Muscle of leg (tissue), 11 donors: ENCODE results near the gene SELENOW. TPM values are rescaled to one million over a fixed set of nuclear protein-coding genes. Genes with fewer than 3 reads are reported as not detected.
A peak's percentile ranks its signal among the peaks of the same experiment; 100 is the strongest.
"Not testable (repeated sequence)": the region's sequence is repeated elsewhere in the genome, so short reads cannot be mapped to it uniquely, and the experiment has no call there.

Experiments
- DNase-seq: peaks from one replicate; pipeline ENCODE4 v3.0.0; 2013
- H3K27ac ChIP-seq: one replicate; pipeline ENCODE4 v1.5.1; 2013; ENCODE audit warnings: mild to moderate bottlenecking, low read length, control low read depth
- H3K27me3 ChIP-seq: one replicate; pipeline ENCODE4 v1.6.1; 2013; ENCODE audit warnings: low read length; ENCODE audit not compliant: control insufficient read depth, insufficient read depth
- H3K36me3 ChIP-seq: one replicate; pipeline ENCODE4 v1.6.1; 2013; ENCODE audit warnings: low read length; ENCODE audit not compliant: control insufficient read depth, insufficient read depth
- H3K4me1 ChIP-seq: one replicate; pipeline ENCODE4 v1.6.1; 2013; ENCODE audit warnings: low read length; ENCODE audit not compliant: control insufficient read depth, insufficient read depth
- H3K4me3 ChIP-seq: one replicate; pipeline ENCODE4 v1.5.1; 2013; ENCODE audit warnings: low read length, control low read depth
- H3K9me3 ChIP-seq: replicated peaks from 2 replicates; pipeline ENCODE4 v1.6.1; 2013; ENCODE audit warnings: low read depth, low read length; ENCODE audit not compliant: control insufficient read depth
- WGBS: methylation state at CpG from one replicate; pipeline ENCODE4 v1.1.5; 2013; ENCODE audit warnings: missing lambda C conversion rate; ENCODE audit not compliant: insufficient coverage; 5-methylcytosine and 5-hydroxymethylcytosine counted together
- polyA plus RNA-seq, 8 donors: library from polyadenylated mRNA; unstranded; fragments of 120-200 nt; gene quantifications; one replicate each; pipeline versions ENCODE4 v1.2.1 to v1.2.3, GENCODE V29; 2013; ENCODE audit warnings: inconsistent platforms in 1 of 8, low replicate concordance in 1 of 8; ENCODE audit not compliant: insufficient read length in 8 of 8, insufficient read depth in 1 of 8
- total RNA-seq: library from RNA; stranded (reverse); fragments of 120-200 nt; gene quantifications from one replicate; pipeline ENCODE4 v1.2.4, GENCODE V29; 2013

The SELENOW gene
- total and polyA plus RNA-seq, 9 donors: 688 to 1,360 (median 886) TPM

DNA sequence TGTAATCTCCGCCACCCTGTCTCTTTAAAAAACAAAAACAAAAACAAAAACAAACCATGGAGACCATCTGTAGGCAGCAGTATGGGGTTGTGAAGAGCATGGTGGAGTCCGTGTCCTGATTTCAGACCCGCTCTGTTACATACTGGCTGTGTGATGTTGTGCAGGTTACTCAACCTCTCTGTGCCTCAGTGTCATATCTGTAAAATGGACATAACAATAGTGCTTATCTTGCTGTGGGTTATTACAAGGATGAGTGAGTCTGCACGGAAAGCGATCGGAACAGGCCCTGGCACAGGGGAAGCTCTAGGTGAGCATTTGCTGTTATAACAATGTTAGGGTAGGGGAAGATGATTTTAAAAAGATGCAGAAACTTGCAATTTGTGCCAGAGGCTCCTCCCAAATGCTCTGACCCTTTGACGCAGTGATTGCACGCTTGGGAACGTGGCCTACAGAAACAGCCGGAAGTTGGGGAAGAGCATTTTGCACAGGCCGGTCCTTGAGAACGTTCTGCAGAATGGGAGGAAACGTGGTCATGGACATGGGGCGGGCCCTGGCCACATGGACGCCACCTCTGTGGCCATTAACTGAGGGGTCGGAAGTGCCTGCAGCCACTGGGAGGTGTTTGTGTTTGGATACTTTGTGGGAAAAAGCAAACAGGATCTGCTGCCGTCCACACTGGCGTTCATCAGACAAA, 15.7 kb upstream of the SELENOW start:
- WGBS: 53% methylated on average over 13 of the region's 18 CpGs
- peak; percentile 74 for DNase-seq

DNA sequence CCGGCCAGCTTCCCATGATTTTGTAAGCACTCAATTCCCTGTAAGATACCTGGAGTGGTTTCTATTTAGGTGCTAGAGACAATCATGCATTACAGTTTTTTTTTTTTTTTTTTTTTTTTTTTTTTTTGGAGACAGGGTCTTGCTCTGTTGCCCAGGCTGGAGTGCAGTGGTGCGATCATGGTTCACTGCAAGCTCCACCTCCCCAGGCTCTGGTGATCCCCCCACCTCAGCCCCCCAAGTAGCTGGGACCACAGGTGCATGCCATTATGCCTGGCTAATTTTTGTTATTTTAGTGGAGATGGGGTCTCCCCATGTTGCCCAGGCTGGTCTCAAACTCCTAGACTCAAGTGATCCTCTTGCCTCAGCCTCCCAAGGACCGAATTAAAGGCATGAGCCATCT, 13.8 kb upstream of the SELENOW start:
- not testable (repeated sequence) for H3K9me3 ChIP-seq, DNase-seq, H3K27ac ChIP-seq, H3K36me3 ChIP-seq, H3K4me3 ChIP-seq, H3K4me1 ChIP-seq, H3K27me3 ChIP-seq
- WGBS: no CpG with 5 or more reads among the region's 3 CpGs

More for the DNA sequence above, 15.7 kb upstream of the SELENOW start:
- H3K36me3 ChIP-seq: peaks cover 14% of the 10 kb centered on the region
- no peaks in the 10 kb centered on the region for H3K9me3 ChIP-seq
- H3K4me3 ChIP-seq: no peak overlapping the region
- no peaks in the 10 kb centered on the region for H3K27me3 ChIP-seq
- H3K4me1 ChIP-seq: peaks cover 9% of the 10 kb centered on the region
- peak overlapping the region; percentile 20 for H3K27ac ChIP-seq

DNA sequence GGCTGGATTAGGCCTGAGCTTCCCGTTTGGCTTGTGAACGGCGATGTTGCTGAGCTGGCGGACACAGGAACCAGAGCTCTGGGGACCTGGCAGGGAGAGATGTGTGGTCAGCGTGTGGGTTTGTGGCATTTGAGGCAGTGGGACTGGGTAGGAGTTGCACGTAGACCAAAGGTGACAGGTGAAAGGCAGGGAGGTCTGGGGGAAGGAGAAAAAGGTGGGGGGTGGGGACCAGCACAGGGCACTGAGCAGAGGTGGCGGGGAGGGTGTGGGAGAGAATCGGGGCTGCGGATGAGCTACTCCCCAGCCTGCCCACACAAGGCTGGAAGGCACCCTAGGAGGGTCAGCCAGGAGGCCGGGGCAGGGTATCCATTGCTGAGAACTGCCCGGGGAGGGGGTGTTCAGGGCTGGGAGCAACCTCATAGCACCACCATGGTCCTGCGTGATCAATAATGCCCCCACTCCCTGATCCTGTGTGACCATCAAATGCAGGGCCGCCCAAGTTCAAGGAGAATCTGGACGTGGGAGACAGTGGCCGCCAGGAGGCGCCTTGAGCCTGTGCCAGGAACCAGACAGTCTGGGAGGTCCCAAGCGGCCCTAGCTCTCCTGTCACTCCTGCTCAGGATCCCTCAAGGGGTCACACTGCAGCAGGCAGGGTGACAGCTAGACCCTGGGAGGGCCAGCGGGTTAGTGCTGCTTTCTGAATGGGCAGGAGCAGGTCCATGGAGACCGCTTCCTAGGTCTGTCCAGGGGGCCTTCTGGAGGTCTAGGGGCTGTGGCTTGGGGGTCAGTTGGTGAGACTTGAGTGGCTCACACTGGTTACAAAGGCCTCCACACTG, 12.8 kb upstream of the SELENOW start:
- no peaks in the 10 kb centered on the region for H3K9me3 ChIP-seq
- peak; percentile 60 for DNase-seq
- no peaks in the 10 kb centered on the region for H3K36me3 ChIP-seq
- 22% methylated on average over 16 of the region's 19 CpGs for WGBS
- no peak overlapping the region for H3K4me3 ChIP-seq
- no peak overlapping the region for H3K27ac ChIP-seq
- no peaks in the 10 kb centered on the region for H3K27me3 ChIP-seq
- H3K4me1 ChIP-seq: peaks cover 9% of the 10 kb centered on the region

DNA sequence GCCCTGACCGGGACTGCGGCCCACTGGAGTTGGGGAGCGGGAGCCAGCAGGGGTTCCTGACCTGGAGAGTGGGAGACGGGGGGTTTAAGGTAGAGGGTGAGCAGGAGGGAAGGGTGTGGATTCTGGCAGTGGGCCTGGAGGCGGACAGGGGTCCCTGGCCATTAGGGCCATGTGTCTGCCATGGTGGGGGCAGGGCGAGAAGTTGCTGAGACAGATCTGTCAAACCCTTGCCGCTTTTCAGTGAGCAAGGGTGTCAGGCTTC, 12.2 kb upstream of the SELENOW start:
- WGBS: 68% methylated on average over 4 of the region's 7 CpGs
- no peak overlapping the region for H3K27ac ChIP-seq
- no peaks in the 10 kb centered on the region for H3K9me3 ChIP-seq

DNA sequence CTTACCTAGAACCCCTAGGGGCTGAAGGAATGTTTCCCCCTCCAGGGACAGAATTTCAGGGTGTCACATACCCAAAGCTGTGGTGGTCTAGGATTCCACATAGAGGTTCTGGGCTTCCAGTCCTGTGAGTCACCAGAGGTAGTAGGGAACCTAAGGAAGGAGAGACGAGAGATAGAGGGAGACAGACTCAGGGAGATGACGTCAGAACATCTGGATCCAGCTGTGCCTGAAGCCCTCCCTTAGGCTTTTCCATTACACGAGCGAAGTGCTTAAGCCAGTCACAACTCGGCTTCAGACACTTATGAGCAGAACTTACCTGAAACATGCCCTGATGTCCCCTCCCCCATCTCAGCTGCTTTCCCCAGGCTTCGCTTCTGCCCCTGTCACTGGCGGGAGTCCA, 11.8 kb upstream of the SELENOW start:
- 72% methylated on average over 5 of the region's 7 CpGs for WGBS
- DNase-seq: no peak
- peaks cover 9% of the 10 kb centered on the region for H3K4me1 ChIP-seq
- no peak overlapping the region for H3K4me3 ChIP-seq
- H3K27me3 ChIP-seq: no peaks in the 10 kb centered on the region
- H3K9me3 ChIP-seq: no peaks in the 10 kb centered on the region
- H3K27ac ChIP-seq: no peak overlapping the region
- no peaks in the 10 kb centered on the region for H3K36me3 ChIP-seq

More for the DNA sequence above, 12.2 kb upstream of the SELENOW start:
- Histone ChIP-seq H3K4me3 (no peak overlapping the region), H3K36me3 (no peaks in the 10 kb centered on the region), H3K27me3 (no peaks in the 10 kb centered on the region), H3K4me1 (peaks cover 9% of the 10 kb centered on the region)
- no peak for DNase-seq

DNA sequence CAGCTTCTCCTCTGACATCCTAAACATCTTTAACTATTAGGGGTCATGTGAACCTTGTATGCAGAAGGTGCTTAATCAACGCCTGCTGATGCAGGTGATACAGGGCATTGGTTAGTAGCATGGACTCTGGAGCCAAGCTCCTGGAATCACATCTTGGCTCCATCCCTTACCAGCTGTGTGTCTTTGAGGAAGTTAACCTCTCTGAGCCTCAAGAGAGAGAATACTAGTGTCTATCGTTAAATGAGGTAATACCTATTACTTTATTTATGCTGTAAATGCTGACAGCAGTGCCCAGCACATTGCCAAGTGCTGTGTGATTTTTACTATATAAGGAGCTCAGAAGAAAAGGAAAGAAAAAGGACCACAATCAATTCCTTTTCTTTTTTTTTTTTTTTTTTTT, 11.2 kb upstream of the SELENOW start:
- H3K36me3 ChIP-seq: no peaks in the 10 kb centered on the region
- no peak overlapping the region for H3K4me3 ChIP-seq
- no peaks in the 10 kb centered on the region for H3K9me3 ChIP-seq
- DNase-seq: no peak
- no peaks in the 10 kb centered on the region for H3K27me3 ChIP-seq
- peaks cover 9% of the 10 kb centered on the region for H3K4me1 ChIP-seq
- whole genome bisulfite sequencing: no CpG with 5 or more reads among the region's 2 CpGs
- H3K27ac ChIP-seq: no peak overlapping the region

DNA sequence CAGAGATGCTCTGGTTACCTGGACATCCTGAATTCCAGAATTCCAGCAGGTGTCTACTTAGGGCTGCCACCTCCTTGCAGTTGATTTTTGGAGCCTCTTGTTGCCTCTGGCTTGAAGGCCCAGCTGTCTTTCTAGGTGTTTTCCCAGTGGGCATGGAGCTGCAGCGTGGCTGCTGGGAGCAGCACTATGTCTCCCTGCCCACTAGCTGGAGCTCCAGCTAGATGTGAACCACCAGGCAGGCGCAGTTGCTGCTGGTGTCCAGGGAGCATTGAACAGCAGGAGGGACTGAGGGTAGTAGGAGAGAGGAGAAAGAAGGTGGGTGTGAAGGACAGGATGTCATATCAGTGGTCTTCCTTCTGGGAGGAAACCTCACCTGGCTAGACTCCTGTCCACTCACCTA, 9.9 kb upstream of the SELENOW start:
- Histone ChIP-seq H3K4me3 (no peak overlapping the region), H3K4me1 (peaks cover 9% of the 10 kb centered on the region), H3K27me3 (no peaks in the 10 kb centered on the region), H3K36me3 (no peaks in the 10 kb centered on the region), H3K9me3 (no peaks in the 10 kb centered on the region), H3K27ac (no peak overlapping the region)
- 51% methylated on average over 2 of the region's 2 CpGs for WGBS
- DNase-seq: no peak

DNA sequence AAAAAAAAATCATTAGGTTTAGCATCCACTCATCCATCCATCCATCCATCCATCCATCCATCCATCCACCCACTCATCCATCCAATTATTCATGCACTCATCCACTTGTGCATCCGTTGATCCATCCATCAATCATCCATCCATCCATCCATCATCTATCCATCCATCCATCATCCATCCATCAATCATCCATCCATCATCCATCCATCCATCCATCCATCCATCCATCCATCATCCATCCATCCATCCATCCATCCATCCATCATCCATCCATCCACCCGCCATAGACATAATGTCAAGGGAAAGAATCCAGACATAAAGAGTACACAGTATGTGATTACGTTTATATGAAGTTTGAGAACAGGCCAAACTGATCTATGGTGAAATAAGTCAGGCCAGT, 9.0 kb upstream of the SELENOW start:
- Histone ChIP-seq H3K4me1 (peaks cover 9% of the 10 kb centered on the region), H3K27ac (no peak overlapping the region), H3K36me3 (no peaks in the 10 kb centered on the region), H3K9me3 (no peaks in the 10 kb centered on the region), H3K27me3 (no peaks in the 10 kb centered on the region), H3K4me3 (no peak overlapping the region)
- no peak for DNase-seq
- WGBS: 70% methylated on average over 2 of the region's 3 CpGs

DNA sequence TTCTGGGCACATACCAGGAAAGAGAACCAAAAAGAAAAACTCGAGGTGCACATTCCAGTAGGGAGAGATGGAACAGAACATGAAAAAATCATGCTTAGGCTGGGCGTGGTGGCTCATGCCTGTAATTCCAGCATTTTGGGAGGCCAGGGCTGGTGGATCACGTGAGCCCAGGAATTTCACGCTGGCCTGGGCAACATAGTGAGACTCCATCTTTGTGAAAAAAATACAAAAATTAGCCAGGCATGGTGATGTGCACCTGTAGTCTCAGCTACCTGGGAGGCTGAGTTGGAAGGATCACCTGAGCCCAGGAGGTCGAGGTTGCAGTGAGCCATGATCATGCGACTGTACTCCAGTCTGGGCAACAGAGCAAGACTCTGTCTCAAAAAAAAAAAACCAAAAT, 7.2 kb upstream of the SELENOW start:
- H3K27ac ChIP-seq, H3K27me3 ChIP-seq, H3K9me3 ChIP-seq, DNase-seq, H3K4me3 ChIP-seq, H3K36me3 ChIP-seq, H3K4me1 ChIP-seq: not testable (repeated sequence)
- 87% methylated on average over 4 of the region's 6 CpGs for WGBS

DNA sequence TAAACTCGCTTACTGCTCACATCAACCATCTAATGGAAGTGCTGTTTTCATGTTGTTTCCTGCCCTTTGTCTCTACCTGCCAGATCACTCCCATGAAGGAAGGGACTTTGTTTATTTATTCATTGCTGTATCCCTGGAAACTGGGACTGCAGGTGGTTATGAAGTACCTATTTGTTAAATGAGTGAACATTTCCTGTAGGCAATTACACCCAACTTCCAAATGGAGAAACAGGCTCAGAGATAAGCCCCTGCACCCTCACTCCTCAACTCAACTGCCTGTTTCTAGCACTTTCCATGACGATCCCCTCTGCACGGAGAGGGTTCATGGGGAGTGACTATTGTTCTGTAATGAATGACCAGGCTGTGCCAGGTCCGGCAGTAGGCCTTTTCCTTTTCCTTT, 1.9 kb upstream of the SELENOW start:
- H3K36me3 ChIP-seq: peaks cover 13% of the 10 kb centered on the region
- peak; percentile 43 for DNase-seq
- 60% methylated on average over 1 of the region's 4 CpGs for WGBS
- H3K4me3 ChIP-seq: no peak overlapping the region
- H3K27ac ChIP-seq: peak overlapping the region; percentile 55
- no peaks in the 10 kb centered on the region for H3K27me3 ChIP-seq
- peaks cover 26% of the 10 kb centered on the region for H3K4me1 ChIP-seq
- H3K9me3 ChIP-seq: no peaks in the 10 kb centered on the region
